SK-N-MC (cell line): ENCODE data around the gene GALNT14.

Experiments used
- DNase-seq: peaks from one replicate; pipeline ENCODE4 v3.0.0-alpha.2; 2011; ENCODE audit warnings: low read depth, low spot score
- H3K27ac ChIP-seq: fragments of 200-600 bp; sonication (generic); 2 replicates; pipeline ENCODE4 v1.5.1; 2016; ENCODE audit warnings: mixed run types
- H3K36me3 ChIP-seq: fragments of 200-600 bp; sonication (generic); 2 replicates; pipeline ENCODE4 v1.6.1; 2017; ENCODE audit warnings: antibody characterized with exemption, low read length, mixed read lengths; ENCODE audit not compliant: insufficient read depth
- H3K4me3 ChIP-seq: fragments of 200-600 bp; sonication (generic); 2 replicates; pipeline ENCODE4 v1.5.1; 2016
- H3K9ac ChIP-seq: fragments of 200-600 bp; sonication (generic); 2 replicates; pipeline ENCODE4 v1.8.0; 2017; ENCODE audit warnings: mixed run types, mixed read lengths; ENCODE audit not compliant: insufficient read length
- H3K9me3 ChIP-seq: fragments of 200-600 bp; sonication (generic); 2 replicates; pipeline ENCODE4 v1.6.1; 2017; ENCODE audit warnings: low read depth, mild to moderate bottlenecking, antibody characterized with exemption, low read length, moderate library complexity, mixed read lengths
- EZH2 ChIP-seq: fragments of 200-600 bp; sonication (generic); IDR thresholded peaks from one replicate; pipeline ENCODE4 v1.6.1; 2017; ENCODE audit warnings: antibody characterized with exemption
- FOXP2 ChIP-seq: optimal IDR thresholded peaks from 2 replicates; pipeline ENCODE3; 2011; ENCODE audit warnings: mild to moderate bottlenecking, moderate library complexity; ENCODE audit not compliant: insufficient read depth; ENCODE audit errors: extremely low read length, control extremely low read depth
- POLR2AphosphoS5 ChIP-seq: IDR thresholded peaks from 2 replicates; pipeline ENCODE4 v1.6.1; 2012; ENCODE audit warnings: mild to moderate bottlenecking, low read depth, low read length, borderline replicate concordance

The GALNT14 gene

DNA sequence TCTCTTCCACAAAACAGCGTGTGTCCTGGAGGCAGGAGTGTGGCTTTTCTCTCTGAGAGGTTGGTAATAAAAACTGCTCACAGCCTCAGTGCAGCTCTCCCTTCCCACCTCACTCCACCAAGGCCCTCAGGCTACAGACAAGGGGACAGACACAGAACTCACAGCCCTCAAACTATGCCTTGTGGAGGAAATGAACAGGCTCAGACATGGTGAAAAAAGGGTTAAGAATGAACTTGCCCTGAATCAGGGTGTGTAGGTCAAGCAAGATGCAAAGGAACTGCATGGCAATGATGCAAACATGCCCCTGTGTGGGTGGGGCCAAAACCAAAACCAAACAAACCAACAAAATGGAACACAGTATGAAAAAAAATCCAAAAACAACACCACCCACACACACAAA lies 125.8 kb downstream of the GALNT14 start:
- no peaks in the 10 kb centered on the region for H3K36me3 ChIP-seq
- TF ChIP-seq EZH2: no peak
- TF ChIP-seq POLR2AphosphoS5: no peak
- TF ChIP-seq FOXP2: no peak
- no peak for DNase-seq
- peak overlapping the region; percentile 25; the same call in 1 of the 2 replicates for H3K4me3 ChIP-seq
- H3K9ac ChIP-seq: no peak overlapping the region
- no peak overlapping the region for H3K27ac ChIP-seq
- no peaks in the 10 kb centered on the region for H3K9me3 ChIP-seq

DNA sequence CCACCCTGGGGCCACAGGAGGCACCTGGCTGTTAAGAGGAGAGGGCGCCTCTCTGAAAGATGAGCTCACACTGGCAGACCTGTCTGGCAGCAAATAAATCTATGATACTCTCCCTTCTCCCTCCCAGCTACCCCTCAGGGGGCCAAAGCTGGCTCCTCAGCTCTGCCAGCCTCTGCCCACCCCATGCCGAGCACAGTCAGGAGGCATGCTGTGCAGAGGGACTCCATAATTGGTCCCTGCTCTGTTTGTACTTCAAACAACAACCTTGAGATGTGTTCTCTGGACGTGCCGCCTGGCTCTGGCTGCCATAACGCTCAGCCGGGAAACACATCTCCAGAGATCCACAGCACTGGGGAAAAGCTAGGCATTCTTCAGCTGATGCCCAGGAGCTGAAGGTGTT lies 126.7 kb downstream of the GALNT14 start:
- Histone ChIP-seq H3K9ac (no peak overlapping the region), H3K27ac (no peak overlapping the region), H3K36me3 (no peaks in the 10 kb centered on the region), H3K4me3 (peak overlapping the region; percentile 33; the same call in 1 of the 2 replicates), H3K9me3 (no peaks in the 10 kb centered on the region)
- no peak for DNase-seq
- TF ChIP-seq FOXP2: no peak
- TF ChIP-seq EZH2: no peak
- no peak for TF ChIP-seq POLR2AphosphoS5

- Histone ChIP-seq H3K9ac (no peak overlapping the region), H3K4me3 (no peak overlapping the region), H3K27ac (no peak overlapping the region), H3K36me3 (no peaks in the 10 kb centered on the region), H3K9me3 (no peaks in the 10 kb centered on the region)
- TF ChIP-seq FOXP2: peak; percentile 30
- TF ChIP-seq POLR2AphosphoS5: peak; percentile 68
- no peak for TF ChIP-seq EZH2
- peak; percentile 62 for DNase-seq
Measured at GRCh38 chr2:31008561-31009114, 129.6 kb downstream of the GALNT14 start.

GRCh38 chr2:31004257-31004656 lies 134.0 kb downstream of the GALNT14 start:
- Histone ChIP-seq H3K9ac (no peak overlapping the region), H3K9me3 (no peaks in the 10 kb centered on the region)

GRCh38 chr2:31003749-31004148 lies 134.5 kb downstream of the GALNT14 start:
- H3K27ac ChIP-seq: no peak overlapping the region
- H3K9me3 ChIP-seq: no peaks in the 10 kb centered on the region
- no peaks in the 10 kb centered on the region for H3K36me3 ChIP-seq
- no peak overlapping the region for H3K9ac ChIP-seq
- H3K4me3 ChIP-seq: no peak overlapping the region
- no peak for DNase-seq
- TF ChIP-seq FOXP2: no peak
- no peak for TF ChIP-seq POLR2AphosphoS5
- no peak for TF ChIP-seq EZH2

More at GRCh38 chr2:31004257-31004656, 134.0 kb downstream of the GALNT14 start:
- no peak for DNase-seq
- no peak overlapping the region for H3K4me3 ChIP-seq
- H3K27ac ChIP-seq: no peak overlapping the region
- TF ChIP-seq EZH2: no peak
- TF ChIP-seq POLR2AphosphoS5: no peak
- no peak for TF ChIP-seq FOXP2
- no peaks in the 10 kb centered on the region for H3K36me3 ChIP-seq

DNA sequence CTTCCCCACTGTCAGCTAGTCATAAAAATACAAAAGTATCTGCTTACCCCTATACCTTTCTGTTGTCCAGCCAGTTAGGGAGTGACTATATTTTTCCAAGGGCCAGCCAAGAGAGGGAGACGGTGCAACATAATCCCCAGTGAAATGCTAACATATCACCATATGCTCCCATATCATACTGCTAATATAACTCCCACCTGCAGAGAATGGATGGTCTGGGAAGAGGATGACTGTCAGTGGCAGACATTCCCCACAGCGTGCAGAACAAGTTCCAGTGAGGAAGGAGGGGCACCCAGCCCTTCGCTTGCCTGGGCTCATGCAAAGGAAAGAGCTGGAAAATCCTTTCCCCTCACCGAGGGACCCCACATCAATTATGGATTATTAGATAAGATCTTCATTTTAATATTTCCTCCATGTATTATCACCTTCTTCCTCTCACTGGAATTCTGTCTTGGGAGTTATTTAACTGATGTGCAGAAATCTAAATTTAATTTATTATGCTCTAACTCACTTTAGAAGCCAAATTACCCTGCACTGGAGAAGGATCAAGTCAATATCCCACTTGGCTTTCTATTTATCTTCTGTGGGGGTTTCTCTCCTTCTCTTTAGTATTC lies 135.6 kb downstream of the GALNT14 start:
- DNase-seq: no peak
- Histone ChIP-seq H3K36me3 (no peaks in the 10 kb centered on the region), H3K9ac (no peak overlapping the region), H3K4me3 (no peak overlapping the region), H3K27ac (no peak overlapping the region), H3K9me3 (no peaks in the 10 kb centered on the region)
- TF ChIP-seq POLR2AphosphoS5 (no peak), EZH2 (no peak), FOXP2 (no peak)

DNA sequence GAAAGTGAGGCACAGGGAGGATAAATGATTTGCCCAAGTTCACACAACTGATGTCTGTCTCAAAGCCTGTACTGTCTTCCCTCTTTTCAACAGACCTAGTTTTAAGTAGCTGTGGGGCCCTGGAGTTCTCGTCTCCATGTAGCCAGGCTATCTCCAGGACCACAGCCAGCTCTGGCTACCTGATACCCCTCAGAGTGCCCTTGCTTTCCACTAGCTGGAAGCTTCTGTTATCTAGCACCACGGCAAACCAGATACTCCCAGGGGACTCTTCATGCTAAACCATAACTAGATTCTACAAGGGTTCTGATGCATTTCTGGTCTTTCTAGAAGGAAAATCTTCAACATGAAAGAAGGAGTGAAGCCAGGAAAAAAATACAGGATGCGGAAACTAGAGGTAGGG lies 137.3 kb downstream of the GALNT14 start:
- Histone ChIP-seq H3K9ac (no peak overlapping the region), H3K4me3 (no peak overlapping the region), H3K36me3 (no peaks in the 10 kb centered on the region), H3K27ac (no peak overlapping the region), H3K9me3 (no peaks in the 10 kb centered on the region)
- TF ChIP-seq EZH2 (no peak), POLR2AphosphoS5 (no peak), FOXP2 (no peak)
- no peak for DNase-seq

DNA sequence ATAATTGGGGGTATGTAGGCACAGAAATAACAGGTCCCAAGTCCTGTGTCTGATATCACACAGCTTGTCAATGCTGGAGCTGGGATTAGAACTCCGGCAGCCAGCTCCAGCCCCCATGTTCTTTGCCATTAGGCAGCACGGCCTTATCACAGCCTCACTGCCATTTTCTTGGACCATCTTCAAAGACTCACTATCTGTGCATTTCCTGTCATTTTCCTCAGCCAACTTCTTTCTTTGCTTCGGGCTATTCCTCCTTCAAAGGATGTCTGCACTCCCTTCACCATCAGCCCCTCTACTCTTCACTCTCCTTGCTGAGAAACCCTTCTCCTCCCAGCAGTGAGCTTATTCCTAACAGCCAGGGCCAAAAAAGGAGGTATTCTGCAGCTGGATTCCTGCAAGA lies 139.6 kb downstream of the GALNT14 start:
- H3K4me3 ChIP-seq: peak overlapping the region; percentile 20; the same call in 1 of the 2 replicates
- DNase-seq: peak; percentile 55
- H3K36me3 ChIP-seq: no peaks in the 10 kb centered on the region
- TF ChIP-seq EZH2 (no peak), FOXP2 (no peak), POLR2AphosphoS5 (no peak)
- H3K9ac ChIP-seq: no peak overlapping the region
- H3K27ac ChIP-seq: no peak overlapping the region
- H3K9me3 ChIP-seq: no peaks in the 10 kb centered on the region
